T-helper 1 cell treated with Interleukin-12 subunit alpha and Interleukin-12 subunit beta and Interleukin-4 antibody, amounts not matched to agents 30 μg/mL and 1 μg/mL, for 36 hours (primary cell): ENCODE measurements around the gene AVPR2.

ENCODE experiments used
- H3K27ac Mint-ChIP-seq: one replicate; pipeline ENCODE4 v1.8.0; 2021; ENCODE audit warnings: mild to moderate bottlenecking, mixed read lengths
- H3K27me3 Mint-ChIP-seq: one replicate; pipeline ENCODE4 v1.8.0; 2021; ENCODE audit warnings: low read depth, mixed read lengths
- H3K36me3 Mint-ChIP-seq: one replicate; pipeline ENCODE4 v1.8.0; 2021; ENCODE audit warnings: low read depth, mixed read lengths
- H3K4me1 Mint-ChIP-seq: one replicate; pipeline ENCODE4 v1.8.0; 2021; ENCODE audit warnings: low read depth, mixed read lengths
- H3K4me3 Mint-ChIP-seq: one replicate; pipeline ENCODE4 v1.8.0; 2021; ENCODE audit warnings: mild to moderate bottlenecking, moderate library complexity, mixed read lengths
- H3K9me3 Mint-ChIP-seq: one replicate; pipeline ENCODE4 v1.8.0; 2021; ENCODE audit warnings: mixed read lengths

AVPR2 gene

DNA sequence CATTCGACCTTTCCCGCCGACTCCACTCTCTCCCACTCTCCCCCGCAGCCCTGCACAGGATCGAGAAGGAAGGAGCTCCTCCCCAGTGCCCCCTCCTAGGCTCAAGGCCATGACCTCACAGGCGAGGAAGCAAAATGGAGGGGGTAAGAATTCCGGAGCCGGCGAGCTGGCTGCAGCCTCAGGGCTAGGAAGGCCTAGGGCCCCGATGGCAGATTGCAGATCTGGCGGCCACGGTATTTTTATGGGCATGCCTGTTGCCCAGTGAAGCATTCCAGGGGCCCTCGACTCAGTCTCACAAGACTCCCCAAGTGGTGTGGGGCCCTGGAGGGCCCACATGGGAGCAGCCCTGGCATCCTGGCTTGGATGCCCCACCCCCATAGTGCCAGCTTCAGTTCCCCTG, 17.6 kb upstream of the AVPR2 start:
- Mint-ChIP-seq H3K9me3 (no peaks in the 10 kb centered on the region), H3K27me3 (peaks cover 40% of the 10 kb centered on the region), H3K4me1 (peaks cover 2% of the 10 kb centered on the region), H3K36me3 (no peaks in the 10 kb centered on the region), H3K27ac (no peak overlapping the region), H3K4me3 (no peak overlapping the region)

DNA sequence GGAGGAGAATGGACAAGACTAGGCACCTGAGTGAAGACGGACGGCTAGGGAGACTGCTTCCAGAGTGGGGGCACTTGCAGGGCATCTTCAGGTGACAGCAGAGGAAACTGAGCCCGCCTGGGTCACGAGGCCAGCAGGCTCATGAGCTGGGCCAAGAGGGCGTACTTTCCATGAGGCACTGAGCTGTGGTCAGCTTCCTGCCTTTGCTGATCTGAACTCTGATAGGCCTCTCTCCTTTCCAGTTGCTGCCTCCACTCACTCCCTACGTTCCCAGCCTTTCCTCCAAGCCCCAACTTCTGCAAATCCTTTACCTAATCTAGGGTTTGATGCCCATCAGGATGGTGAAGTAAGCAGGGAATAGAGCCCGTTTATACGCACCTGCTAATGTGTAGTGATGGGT, 17.1 kb upstream of the AVPR2 start:
- peaks cover 2% of the 10 kb centered on the region for H3K4me1 Mint-ChIP-seq
- no peaks in the 10 kb centered on the region for H3K36me3 Mint-ChIP-seq
- H3K27me3 Mint-ChIP-seq, result peaks cover 40% of the 10 kb centered on the region
- no peak overlapping the region for H3K27ac Mint-ChIP-seq
- H3K9me3 Mint-ChIP-seq, result no peaks in the 10 kb centered on the region
- H3K4me3 Mint-ChIP-seq, result peak overlapping the region; percentile 46

DNA sequence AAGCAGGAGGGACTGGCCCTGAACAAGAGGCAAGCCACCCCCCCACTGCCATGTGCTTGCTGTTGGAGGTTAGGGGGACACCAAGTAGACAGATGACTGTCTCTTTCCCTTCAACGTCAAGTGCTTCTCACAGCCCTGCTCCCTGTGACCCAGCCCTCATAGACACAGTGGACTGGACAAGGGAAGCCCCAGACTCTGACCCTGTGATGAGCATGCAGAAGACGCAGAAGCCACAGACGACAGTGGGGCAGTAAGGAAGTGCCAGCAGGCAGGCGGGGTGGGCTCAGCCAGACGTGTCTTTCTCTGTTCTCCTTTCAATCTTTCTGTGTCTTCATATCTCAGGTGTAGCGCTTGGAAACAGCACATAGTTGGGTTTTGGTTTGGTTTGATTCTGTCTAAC, 16.1 kb upstream of the AVPR2 start:
- no peaks in the 10 kb centered on the region for H3K36me3 Mint-ChIP-seq
- no peak overlapping the region for H3K4me3 Mint-ChIP-seq
- no peaks in the 10 kb centered on the region for H3K9me3 Mint-ChIP-seq
- peaks cover 2% of the 10 kb centered on the region for H3K4me1 Mint-ChIP-seq
- peaks cover 39% of the 10 kb centered on the region for H3K27me3 Mint-ChIP-seq
- H3K27ac Mint-ChIP-seq, result no peak overlapping the region

DNA sequence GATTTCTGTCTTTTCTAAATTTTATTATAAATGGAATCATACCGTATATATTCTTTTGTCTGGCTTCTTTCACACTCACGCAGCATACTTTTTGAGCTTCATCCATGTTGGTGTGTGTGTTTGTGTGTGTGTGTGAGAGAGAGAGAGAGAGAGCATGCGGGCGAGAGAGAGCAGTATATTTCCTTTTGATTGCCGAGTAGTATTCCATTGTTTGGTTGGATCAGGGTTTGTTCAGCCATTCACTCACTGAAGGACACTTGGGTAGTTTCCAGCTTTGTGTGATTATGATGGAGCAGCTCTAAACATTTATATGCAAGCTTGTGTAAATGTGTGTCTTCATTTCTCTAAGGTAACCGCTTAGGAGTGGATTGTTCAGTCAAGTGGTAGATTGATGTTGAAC, 15.3 kb upstream of the AVPR2 start:
- H3K9me3 Mint-ChIP-seq, result no peaks in the 10 kb centered on the region

DNA sequence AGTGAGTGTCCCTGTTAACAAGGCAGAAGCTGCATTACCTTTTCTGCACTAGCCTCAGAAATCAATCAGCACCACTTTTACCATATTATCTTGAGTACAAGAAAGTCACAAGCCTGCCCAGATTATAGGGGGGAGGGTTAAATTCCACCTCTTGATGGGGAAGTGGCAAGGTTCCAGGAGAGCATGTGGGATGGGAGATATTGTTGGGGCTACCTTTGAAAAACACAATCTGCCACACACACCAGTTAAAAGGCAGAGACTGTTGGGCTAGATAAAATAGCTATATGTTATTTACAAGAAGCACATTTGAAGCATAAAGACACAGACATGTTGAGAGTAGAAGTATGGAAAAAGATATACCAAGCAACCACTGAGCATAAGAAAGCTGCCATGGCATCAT, 6.6 kb upstream of the AVPR2 start:
- peaks cover 17% of the 10 kb centered on the region for H3K4me1 Mint-ChIP-seq
- no peak overlapping the region for H3K4me3 Mint-ChIP-seq
- peaks cover 13% of the 10 kb centered on the region for H3K27me3 Mint-ChIP-seq
- peaks cover 3% of the 10 kb centered on the region for H3K36me3 Mint-ChIP-seq
- H3K27ac Mint-ChIP-seq, result no peak overlapping the region
- H3K9me3 Mint-ChIP-seq, result no peaks in the 10 kb centered on the region

More for the DNA sequence above, 15.3 kb upstream of the AVPR2 start:
- Mint-ChIP-seq H3K27me3 (peaks cover 44% of the 10 kb centered on the region), H3K4me3 (no peak overlapping the region), H3K27ac (no peak overlapping the region), H3K36me3 (no peaks in the 10 kb centered on the region), H3K4me1 (peaks cover 2% of the 10 kb centered on the region)

DNA sequence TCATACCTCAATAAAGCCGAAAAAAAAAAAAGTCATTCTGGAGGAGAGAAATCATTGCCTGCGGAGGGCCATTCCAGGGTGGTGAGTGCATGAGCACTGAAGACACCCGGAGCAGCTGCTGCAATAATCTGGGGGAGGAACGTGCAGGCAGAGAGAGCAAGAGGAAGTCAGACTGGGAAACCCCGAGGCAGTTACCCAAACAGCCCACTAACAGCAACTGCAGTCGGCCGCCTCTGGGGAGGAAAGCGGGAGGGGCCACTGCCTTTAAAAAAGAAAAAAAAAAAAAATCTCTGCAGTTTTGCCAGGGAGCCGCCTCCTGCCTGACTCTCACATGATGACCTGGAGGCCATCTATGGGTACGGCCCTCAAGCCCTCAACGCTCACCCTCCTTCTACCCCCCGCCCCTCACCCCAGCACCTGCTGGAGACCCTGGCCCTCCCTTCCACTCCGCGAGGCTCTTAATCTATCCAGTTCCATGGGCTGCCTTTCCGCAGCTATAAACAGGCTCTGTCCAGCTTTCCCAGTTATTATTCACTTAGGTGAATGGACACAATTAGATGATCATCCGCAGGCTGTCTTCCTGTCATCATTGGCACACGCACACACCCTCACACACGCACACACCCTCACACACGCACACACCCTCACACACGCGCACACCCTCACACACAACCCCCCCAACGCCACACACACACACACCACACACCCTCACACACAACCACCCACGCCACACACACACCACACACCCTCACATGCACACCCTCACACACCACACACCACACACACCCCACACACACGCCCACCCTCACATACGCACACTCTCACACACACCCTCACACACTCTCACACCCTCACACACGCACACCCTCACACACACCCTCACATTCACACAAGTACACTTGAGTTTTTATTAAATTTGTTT, 3.4 kb upstream of the AVPR2 start:
- Mint-ChIP-seq H3K27ac (peak overlapping the region; percentile 67), H3K36me3 (peaks cover 3% of the 10 kb centered on the region), H3K4me1 (peaks cover 28% of the 10 kb centered on the region), H3K27me3 (peaks cover 4% of the 10 kb centered on the region), H3K4me3 (peak overlapping the region; percentile 51), H3K9me3 (no peaks in the 10 kb centered on the region)

DNA sequence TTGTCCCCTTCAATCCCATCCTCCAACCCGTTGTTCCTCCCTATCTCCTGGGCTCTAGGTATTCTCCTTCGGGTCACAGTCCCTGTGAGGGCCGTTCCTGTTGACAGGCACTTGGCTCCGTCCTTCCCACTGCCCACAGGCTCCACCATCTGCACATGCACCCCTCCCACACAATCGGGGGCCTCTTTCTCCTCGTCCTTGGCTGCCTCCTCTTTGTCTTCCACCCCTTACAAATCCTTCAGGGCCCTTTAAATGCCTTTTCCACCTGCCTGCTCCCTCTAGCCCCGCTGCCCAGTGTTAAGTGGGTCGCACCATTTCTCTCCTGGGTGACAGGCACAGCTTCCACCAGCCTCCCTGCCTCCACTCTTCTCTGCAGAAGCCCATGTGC, 2.7 kb upstream of the AVPR2 start:
- Mint-ChIP-seq H3K4me3 (no peak overlapping the region), H3K4me1 (peaks cover 28% of the 10 kb centered on the region), H3K27ac (peak overlapping the region; percentile 42), H3K36me3 (peaks cover 3% of the 10 kb centered on the region), H3K9me3 (no peaks in the 10 kb centered on the region), H3K27me3 (peaks cover 4% of the 10 kb centered on the region)

DNA sequence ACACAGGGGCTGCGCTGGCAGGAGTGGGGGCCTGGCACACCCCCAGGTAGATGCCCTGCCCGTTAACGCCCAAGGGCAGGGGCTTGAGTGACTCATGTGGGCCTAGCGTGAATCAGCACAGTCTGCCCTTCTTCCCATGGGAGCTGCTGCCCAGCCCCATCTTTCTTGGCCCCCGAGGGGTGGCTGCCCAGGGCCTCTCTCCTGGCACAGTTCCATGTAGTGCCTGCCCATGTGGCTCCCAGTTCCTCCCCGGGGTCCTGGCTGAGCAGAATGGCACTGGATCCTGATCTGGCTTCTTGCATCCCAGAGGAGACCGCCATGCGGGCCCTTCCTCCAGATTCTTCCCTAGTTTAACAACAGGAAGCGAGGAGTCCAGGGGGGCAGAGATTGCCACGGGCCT, 2.1 kb upstream of the AVPR2 start:
- peaks cover 28% of the 10 kb centered on the region for H3K4me1 Mint-ChIP-seq
- no peak overlapping the region for H3K4me3 Mint-ChIP-seq
- peaks cover 3% of the 10 kb centered on the region for H3K36me3 Mint-ChIP-seq
- peaks cover 4% of the 10 kb centered on the region for H3K27me3 Mint-ChIP-seq
- no peak overlapping the region for H3K27ac Mint-ChIP-seq
- no peaks in the 10 kb centered on the region for H3K9me3 Mint-ChIP-seq

DNA sequence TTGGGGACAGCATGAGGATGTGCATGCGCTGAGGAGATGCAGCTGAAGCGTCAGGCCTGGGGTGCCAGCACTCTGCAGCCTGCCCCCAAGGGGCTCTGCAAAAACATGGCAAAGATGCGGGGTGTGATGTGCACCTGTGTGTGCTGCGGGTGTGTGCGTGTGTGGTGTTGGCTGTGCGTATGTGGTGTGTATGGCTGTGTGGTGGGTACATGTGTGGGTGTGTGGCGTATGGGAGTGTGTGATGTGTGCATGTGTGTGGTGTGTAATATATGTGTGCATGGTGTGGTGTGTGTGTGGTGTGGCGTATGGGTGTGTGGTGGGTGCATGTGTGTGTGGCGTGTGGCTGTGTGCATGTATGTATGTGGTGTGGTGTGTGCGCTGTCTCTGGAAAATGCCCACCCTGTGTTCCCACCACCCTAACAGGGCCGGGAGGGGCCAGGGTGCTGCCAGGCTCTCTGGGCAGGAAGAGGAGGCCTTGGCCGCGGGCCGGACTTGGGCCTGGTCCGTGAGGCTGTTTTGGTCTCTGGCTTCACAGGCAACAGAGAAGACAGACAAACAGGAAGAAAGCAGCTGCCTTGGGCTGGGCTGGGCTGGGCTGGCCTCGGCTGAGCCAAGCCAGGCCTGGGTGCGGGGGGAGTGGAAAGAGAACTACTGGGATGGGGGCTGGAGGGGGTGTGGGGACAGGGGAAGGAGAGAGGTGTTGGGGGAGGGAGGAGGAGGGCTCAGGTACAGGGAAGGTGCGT, 1.1 kb upstream of the AVPR2 start:
- H3K4me1 Mint-ChIP-seq, result peaks cover 28% of the 10 kb centered on the region
- no peaks in the 10 kb centered on the region for H3K9me3 Mint-ChIP-seq
- peak overlapping the region; percentile 44 for H3K4me3 Mint-ChIP-seq
- H3K27ac Mint-ChIP-seq, result peak overlapping the region; percentile 68
- no peaks in the 10 kb centered on the region for H3K27me3 Mint-ChIP-seq
- peaks cover under 1% of the 10 kb centered on the region for H3K36me3 Mint-ChIP-seq

DNA sequence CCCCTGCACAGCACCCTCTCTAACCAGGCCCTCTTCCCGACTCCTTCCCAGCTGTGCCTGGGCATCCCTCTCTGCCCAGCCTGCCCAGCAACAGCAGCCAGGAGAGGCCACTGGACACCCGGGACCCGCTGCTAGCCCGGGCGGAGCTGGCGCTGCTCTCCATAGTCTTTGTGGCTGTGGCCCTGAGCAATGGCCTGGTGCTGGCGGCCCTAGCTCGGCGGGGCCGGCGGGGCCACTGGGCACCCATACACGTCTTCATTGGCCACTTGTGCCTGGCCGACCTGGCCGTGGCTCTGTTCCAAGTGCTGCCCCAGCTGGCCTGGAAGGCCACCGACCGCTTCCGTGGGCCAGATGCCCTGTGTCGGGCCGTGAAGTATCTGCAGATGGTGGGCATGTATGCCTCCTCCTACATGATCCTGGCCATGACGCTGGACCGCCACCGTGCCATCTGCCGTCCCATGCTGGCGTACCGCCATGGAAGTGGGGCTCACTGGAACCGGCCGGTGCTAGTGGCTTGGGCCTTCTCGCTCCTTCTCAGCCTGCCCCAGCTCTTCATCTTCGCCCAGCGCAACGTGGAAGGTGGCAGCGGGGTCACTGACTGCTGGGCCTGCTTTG, 1.1 kb downstream of the AVPR2 start:
- H3K4me1 Mint-ChIP-seq, result peaks cover 26% of the 10 kb centered on the region
- no peaks in the 10 kb centered on the region for H3K9me3 Mint-ChIP-seq
- H3K27ac Mint-ChIP-seq, result no peak overlapping the region

DNA sequence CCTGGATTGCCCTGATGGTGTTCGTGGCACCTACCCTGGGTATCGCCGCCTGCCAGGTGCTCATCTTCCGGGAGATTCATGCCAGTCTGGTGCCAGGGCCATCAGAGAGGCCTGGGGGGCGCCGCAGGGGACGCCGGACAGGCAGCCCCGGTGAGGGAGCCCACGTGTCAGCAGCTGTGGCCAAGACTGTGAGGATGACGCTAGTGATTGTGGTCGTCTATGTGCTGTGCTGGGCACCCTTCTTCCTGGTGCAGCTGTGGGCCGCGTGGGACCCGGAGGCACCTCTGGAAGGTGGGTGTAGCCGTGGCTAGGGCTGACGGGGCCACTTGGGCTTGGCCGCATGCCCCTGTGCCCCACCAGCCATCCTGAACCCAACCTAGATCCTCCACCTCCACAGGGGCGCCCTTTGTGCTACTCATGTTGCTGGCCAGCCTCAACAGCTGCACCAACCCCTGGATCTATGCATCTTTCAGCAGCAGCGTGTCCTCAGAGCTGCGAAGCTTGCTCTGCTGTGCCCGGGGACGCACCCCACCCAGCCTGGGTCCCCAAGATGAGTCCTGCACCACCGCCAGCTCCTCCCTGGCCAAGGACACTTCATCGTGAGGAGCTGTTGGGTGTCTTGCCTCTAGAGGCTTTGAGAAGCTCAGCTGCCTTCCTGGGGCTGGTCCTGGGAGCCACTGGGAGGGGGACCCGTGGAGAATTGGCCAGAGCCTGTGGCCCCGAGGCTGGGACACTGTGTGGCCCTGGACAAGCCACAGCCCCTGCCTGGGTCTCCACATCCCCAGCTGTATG, 1.8 kb downstream of the AVPR2 start:
- no peaks in the 10 kb centered on the region for H3K9me3 Mint-ChIP-seq
- H3K4me3 Mint-ChIP-seq, result no peak overlapping the region
- H3K27me3 Mint-ChIP-seq, result no peaks in the 10 kb centered on the region
- peaks cover 5% of the 10 kb centered on the region for H3K36me3 Mint-ChIP-seq
- no peak overlapping the region for H3K27ac Mint-ChIP-seq
- peaks cover 20% of the 10 kb centered on the region for H3K4me1 Mint-ChIP-seq

More for the DNA sequence above, 1.1 kb downstream of the AVPR2 start:
- peaks cover 3% of the 10 kb centered on the region for H3K36me3 Mint-ChIP-seq
- H3K4me3 Mint-ChIP-seq, result no peak overlapping the region
- H3K27me3 Mint-ChIP-seq, result no peaks in the 10 kb centered on the region

DNA sequence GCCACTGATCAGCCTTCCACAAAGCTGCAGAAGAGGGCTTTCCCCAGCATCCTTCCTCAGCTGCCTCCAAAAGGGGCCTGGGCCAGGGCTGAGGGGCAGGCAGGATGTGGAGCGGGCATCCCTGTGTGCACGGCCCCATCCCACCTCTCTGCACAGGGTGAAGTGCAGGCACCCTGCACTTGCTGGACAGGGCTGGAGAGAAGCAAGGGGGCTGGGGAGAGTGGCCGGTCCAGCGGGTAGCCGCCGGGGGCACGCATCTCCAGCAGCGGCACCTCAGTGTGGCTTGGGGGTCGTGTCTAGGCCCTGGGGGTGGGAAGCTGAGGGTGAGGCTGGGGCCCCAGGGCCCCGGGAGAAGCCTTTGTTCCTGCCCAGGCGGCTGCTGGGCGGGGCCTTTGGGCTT, 3.0 kb downstream of the AVPR2 start:
- Mint-ChIP-seq H3K27me3 (no peaks in the 10 kb centered on the region), H3K27ac (no peak overlapping the region), H3K36me3 (peaks cover 9% of the 10 kb centered on the region), H3K4me1 (peaks cover 18% of the 10 kb centered on the region), H3K4me3 (no peak overlapping the region), H3K9me3 (no peaks in the 10 kb centered on the region)

DNA sequence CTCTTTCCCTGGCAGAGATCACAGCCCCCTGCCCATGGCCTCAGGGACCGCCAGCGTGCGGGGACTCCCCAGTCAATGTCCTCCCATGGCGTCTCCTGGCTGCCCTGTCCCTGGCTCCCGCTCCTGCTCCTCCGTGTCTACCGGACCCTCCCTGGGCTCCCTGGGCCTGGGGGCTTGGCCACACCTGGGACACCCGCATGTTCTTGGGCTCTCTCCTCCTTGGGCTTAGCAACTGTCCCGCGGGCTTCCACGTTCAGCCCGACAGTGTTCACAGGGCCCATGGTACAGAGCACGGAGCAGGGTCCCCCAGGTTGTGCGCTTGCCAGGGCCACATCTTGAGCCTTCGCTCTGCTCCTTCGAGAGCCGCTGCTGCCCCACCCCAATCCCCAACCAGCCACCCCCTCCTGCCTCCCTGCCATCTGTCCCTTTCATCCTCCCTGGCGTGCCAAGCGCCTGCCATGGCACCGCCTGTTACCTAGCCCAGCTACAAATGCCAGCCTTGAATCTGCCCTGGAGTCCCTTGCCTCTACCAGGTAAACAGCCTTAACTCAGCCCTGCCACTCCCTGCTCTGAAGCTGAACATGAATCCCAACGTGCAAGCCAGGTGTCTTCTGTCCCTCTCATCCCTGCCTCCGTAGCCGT, 3.9 kb downstream of the AVPR2 start:
- Mint-ChIP-seq H3K36me3 (peaks cover 9% of the 10 kb centered on the region), H3K4me1 (peaks cover 14% of the 10 kb centered on the region), H3K4me3 (no peak overlapping the region), H3K27me3 (no peaks in the 10 kb centered on the region), H3K27ac (no peak overlapping the region), H3K9me3 (no peaks in the 10 kb centered on the region)
